Measurements from ENCODE around the gene COL4A1.

COL4A1 gene

DNA sequence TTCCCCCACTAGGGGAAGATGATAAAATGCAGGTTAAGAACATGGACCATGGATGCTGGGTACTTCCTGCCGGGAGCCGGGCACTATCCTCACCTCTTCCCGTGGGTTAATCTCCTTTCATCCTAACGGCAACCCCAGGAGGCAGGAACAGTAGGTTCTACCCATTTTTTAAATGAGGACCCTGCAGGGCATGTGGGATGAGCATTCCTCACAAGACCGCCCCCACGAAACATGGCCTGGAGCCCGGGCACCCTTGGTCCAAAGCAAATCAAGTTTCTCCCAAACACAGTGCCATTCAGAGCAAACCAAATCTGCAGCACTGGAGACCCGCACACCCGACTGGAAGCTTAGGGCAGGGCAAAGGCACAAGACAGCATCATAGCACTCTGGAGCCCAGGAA lies 35.5 kb upstream of the COL4A1 start:
- TF ChIP-seq EZH2phosphoT487 (IDR thresholded peaks at IDR 0.05; ENCODE audit: borderline replicate concordance) = no peak
- TF ChIP-seq, protein P1, sequence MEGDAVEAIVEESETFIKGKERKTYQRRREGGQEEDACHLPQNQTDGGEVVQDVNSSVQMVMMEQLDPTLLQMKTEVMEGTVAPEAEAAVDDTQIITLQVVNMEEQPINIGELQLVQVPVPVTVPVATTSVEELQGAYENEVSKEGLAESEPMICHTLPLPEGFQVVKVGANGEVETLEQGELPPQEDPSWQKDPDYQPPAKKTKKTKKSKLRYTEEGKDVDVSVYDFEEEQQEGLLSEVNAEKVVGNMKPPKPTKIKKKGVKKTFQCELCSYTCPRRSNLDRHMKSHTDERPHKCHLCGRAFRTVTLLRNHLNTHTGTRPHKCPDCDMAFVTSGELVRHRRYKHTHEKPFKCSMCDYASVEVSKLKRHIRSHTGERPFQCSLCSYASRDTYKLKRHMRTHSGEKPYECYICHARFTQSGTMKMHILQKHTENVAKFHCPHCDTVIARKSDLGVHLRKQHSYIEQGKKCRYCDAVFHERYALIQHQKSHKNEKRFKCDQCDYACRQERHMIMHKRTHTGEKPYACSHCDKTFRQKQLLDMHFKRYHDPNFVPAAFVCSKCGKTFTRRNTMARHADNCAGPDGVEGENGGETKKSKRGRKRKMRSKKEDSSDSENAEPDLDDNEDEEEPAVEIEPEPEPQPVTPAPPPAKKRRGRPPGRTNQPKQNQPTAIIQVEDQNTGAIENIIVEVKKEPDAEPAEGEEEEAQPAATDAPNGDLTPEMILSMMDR (conservative IDR thresholded peaks at IDR 0.05; ENCODE audit: low read length) = no peak
- Histone ChIP-seq H3K4me1 (ENCODE audit: insufficient read depth, low read length, poor library complexity, severe bottlenecking) (peaks cover 8% of the 10 kb centered on the region), H3K27me3 (ENCODE audit: insufficient read depth, low read length, poor library complexity, severe bottlenecking) (no peaks in the 10 kb centered on the region)

DNA sequence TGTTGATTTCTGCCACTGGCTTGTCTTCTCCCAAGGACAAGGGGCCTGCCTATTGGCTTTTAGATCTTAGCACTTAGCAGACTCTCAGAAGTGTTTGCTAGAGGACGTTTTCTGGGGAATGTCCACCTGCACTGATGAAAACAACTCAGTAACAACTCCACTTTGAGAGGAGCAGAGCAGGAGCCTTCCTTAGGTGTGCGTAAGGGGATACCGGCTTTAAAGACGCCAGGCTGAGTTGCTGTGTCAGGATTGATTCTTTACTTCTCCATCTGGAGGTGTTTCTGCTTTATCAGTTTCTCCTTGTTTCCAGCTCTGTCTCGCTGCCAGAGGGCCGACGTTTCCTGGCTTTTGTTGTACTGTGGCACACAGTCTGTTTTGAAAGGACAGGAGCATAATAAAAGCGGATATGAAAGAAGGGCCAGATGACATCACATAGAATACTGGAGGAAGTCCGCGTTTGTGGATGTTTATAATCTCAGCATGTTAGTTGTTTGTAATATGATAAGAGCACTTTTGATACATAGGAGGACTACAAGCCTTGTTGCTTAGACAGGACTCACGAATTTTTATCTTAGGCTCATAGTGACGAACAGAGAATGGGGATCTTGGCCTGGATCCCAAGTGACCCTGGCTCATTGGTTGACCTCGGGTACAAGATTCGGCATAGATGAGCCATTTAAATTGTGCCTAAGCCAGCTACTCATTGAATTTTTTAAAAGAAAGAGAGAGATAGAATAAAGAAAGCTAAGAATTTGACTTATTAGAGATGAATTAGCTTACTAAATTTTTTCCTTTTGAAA lies 34.7 kb upstream of the COL4A1 start:
- Histone ChIP-seq H4K20me1 (ENCODE audit: insufficient read depth, low read length, poor library complexity, severe bottlenecking) (no peaks in the 10 kb centered on the region), H3K4me1 (ENCODE audit: insufficient read depth, low read length, poor library complexity, severe bottlenecking) (peaks cover 8% of the 10 kb centered on the region), H3K4me3 (ENCODE audit: low read length, poor library complexity, severe bottlenecking) (no peak overlapping the region), H3K27me3 (ENCODE audit: insufficient read depth, low read length, poor library complexity, severe bottlenecking) (no peaks in the 10 kb centered on the region), H2AFZ (ENCODE audit: low read length) (no peak overlapping the region; the same call in 1 of the 2 replicates), H3K4me2 (ENCODE audit: low read depth, low read length, poor library complexity, severe bottlenecking) (peak overlapping the region; percentile 59), H3K79me2 (ENCODE audit: insufficient read depth, low read length) (no peaks in the 10 kb centered on the region), H3K36me3 (ENCODE audit: insufficient read depth, low read length) (no peaks in the 10 kb centered on the region), H3K9me2 (replicated peaks; ENCODE audit: low read depth, low read length) (no peaks in the 10 kb centered on the region), H3F3A (ENCODE audit: low read depth) (no peaks in the 10 kb centered on the region), H3K9ac (ENCODE audit: low read depth, low read length, poor library complexity, severe bottlenecking) (no peak overlapping the region), H3K9me3 (ENCODE audit: insufficient read depth, low read depth, low read length) (no peaks in the 10 kb centered on the region)
- no peak for TF ChIP-seq EZH2phosphoT487 (IDR thresholded peaks at IDR 0.05; ENCODE audit: borderline replicate concordance)
- TF ChIP-seq, protein P1 (conservative IDR thresholded peaks at IDR 0.05; ENCODE audit: low read length) = no peak

More for the DNA sequence above, 35.5 kb upstream of the COL4A1 start:
- H3K79me2 ChIP-seq (ENCODE audit: insufficient read depth, low read length) = no peaks in the 10 kb centered on the region
- no peaks in the 10 kb centered on the region for H4K20me1 ChIP-seq (ENCODE audit: insufficient read depth, low read length, poor library complexity, severe bottlenecking)
- no peaks in the 10 kb centered on the region for H3F3A ChIP-seq (ENCODE audit: low read depth)
- no peaks in the 10 kb centered on the region for H3K9me3 ChIP-seq (ENCODE audit: insufficient read depth, low read depth, low read length)
- no peaks in the 10 kb centered on the region for H3K9me2 ChIP-seq (replicated peaks; ENCODE audit: low read depth, low read length)
- H3K36me3 ChIP-seq (ENCODE audit: insufficient read depth, low read length) = no peaks in the 10 kb centered on the region
- no peak overlapping the region for H3K4me3 ChIP-seq (ENCODE audit: low read length, poor library complexity, severe bottlenecking)
- H2AFZ ChIP-seq (ENCODE audit: low read length) = no peak overlapping the region
- H3K4me2 ChIP-seq (ENCODE audit: low read depth, low read length, poor library complexity, severe bottlenecking) = no peak overlapping the region
- no peak overlapping the region for H3K9ac ChIP-seq (ENCODE audit: low read depth, low read length, poor library complexity, severe bottlenecking)

DNA sequence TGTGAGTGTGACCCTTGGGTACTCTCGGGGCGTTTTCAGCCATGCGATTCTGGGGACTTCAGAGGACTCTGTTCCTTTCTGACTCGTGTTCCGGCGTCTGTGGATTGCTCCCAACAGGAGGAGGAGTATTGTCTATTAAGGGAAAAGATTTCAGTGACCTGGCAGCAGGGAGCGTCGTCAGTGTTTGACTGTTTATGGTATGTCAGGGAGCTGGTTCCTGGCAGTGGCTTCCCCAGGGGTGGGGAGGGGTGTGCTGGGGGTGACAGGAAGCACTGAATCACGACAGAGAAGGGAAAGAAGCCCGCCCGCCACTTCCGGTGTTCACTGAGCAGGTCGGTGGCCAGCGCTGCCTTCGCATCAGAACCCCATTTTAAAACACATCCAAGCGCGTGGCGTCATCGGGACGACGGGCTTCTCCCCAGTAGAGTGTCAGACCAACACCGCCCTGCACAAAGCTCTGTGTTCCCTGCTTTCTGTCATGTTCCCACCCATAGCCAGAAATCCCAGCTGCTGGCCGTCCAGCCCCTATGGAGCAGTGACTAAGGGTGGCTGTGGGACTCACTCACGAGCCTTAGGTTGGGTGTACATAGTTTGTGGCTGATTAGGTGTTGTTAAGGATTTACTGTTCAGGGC lies 34.0 kb upstream of the COL4A1 start:
- no peaks in the 10 kb centered on the region for H3K9me3 ChIP-seq (ENCODE audit: insufficient read depth, low read depth, low read length)
- H3K9ac ChIP-seq (ENCODE audit: low read depth, low read length, poor library complexity, severe bottlenecking) = no peak overlapping the region
- no peaks in the 10 kb centered on the region for H3F3A ChIP-seq (ENCODE audit: low read depth)
- TF ChIP-seq, protein P1 (conservative IDR thresholded peaks at IDR 0.05; ENCODE audit: low read length) = no peak
- TF ChIP-seq EZH2phosphoT487 (IDR thresholded peaks at IDR 0.05; ENCODE audit: borderline replicate concordance) = no peak
- H3K4me3 ChIP-seq (ENCODE audit: low read length, poor library complexity, severe bottlenecking) = peak overlapping the region; percentile 42
- no peaks in the 10 kb centered on the region for H3K9me2 ChIP-seq (replicated peaks; ENCODE audit: low read depth, low read length)
- peak overlapping the region; percentile 59 for H3K4me2 ChIP-seq (ENCODE audit: low read depth, low read length, poor library complexity, severe bottlenecking)
- no peaks in the 10 kb centered on the region for H3K79me2 ChIP-seq (ENCODE audit: insufficient read depth, low read length)
- no peaks in the 10 kb centered on the region for H4K20me1 ChIP-seq (ENCODE audit: insufficient read depth, low read length, poor library complexity, severe bottlenecking)
- no peaks in the 10 kb centered on the region for H3K27me3 ChIP-seq (ENCODE audit: insufficient read depth, low read length, poor library complexity, severe bottlenecking)
- peak overlapping the region; percentile 63; the same call in 1 of the 2 replicates for H2AFZ ChIP-seq (ENCODE audit: low read length)
- peaks cover 8% of the 10 kb centered on the region for H3K4me1 ChIP-seq (ENCODE audit: insufficient read depth, low read length, poor library complexity, severe bottlenecking)
- H3K36me3 ChIP-seq (ENCODE audit: insufficient read depth, low read length) = no peaks in the 10 kb centered on the region

Measured in Loucy (cell line).